ENCODE results near the gene BCL7C. TPM values are rescaled to one million over a fixed set of nuclear protein-coding genes. Genes with fewer than 3 reads are reported as not detected.
"Not testable (repeated sequence)": the region's sequence is repeated elsewhere in the genome, so short reads cannot be mapped to it uniquely, and the experiment has no call there.

Gene BCL7C
- 10 to 100 TPM; 21.8 to 23.6 TPM for total RNA-seq

GRCh38 chr16:30893744-30894539 lies at the start of gene BCL7C:
TSS of gene BCL7C (minus strand) at chr16:30894077. CDS start at chr16:30893944, 133 bp downstream.
- Mint-ChIP-seq H3K36me3 (ENCODE audit: low read depth) (peaks cover 8% of the 10 kb centered on the region), H3K4me1 (ENCODE audit: low read depth) (peaks cover 36% of the 10 kb centered on the region), H3K9me3 (no peaks in the 10 kb centered on the region), H3K27me3 (no peaks in the 10 kb centered on the region), H3K4me3 (peak within 1 kb of the TSS; percentile 86), H3K27ac (peak within 1 kb of the TSS; percentile 88)
- intact Hi-C loops (cut with micrococcal nuclease), result loop anchor here (10.0 kb wide), 1 partner anchor 239 kb away; the partner anchor contains the start of genes FBRS and PRR14
- ChIA-PET CTCF (interaction anchor here (1.7 to 2.5 kb wide), 2 partner anchors 8 to 49 kb away, joined by 7 to 17 read pairs; no protein-coding TSS in a partner anchor), POLR2A (interaction anchor here (0.7 to 8.1 kb wide), 6 partner anchors 8 to 123 kb away, joined by 3 to 64 read pairs (median 5); no protein-coding TSS in a partner anchor)
- DNase-seq, result peak; percentile 90
- no peak for TF ChIP-seq CTCF (IDR thresholded peaks at IDR 0.05)
- ATAC-seq, result peak; percentile 78

GRCh38 chr16:30942426-30942806 lies 48.5 kb upstream of the BCL7C start:
- no peak for TF ChIP-seq CTCF (IDR thresholded peaks at IDR 0.05)
- intact Hi-C loops (cut with micrococcal nuclease), result no loop called here
- DNase-seq, result no peak
- Mint-ChIP-seq H3K9me3 (no peaks in the 10 kb centered on the region), H3K4me1 (ENCODE audit: low read depth) (peaks cover 21% of the 10 kb centered on the region), H3K27ac (peak overlapping the region; percentile 18), H3K36me3 (ENCODE audit: low read depth) (peaks cover 18% of the 10 kb centered on the region), H3K27me3 (no peaks in the 10 kb centered on the region), H3K4me3 (peak overlapping the region; percentile 2)
- ATAC-seq, result peak; percentile 11
- POLR2A ChIA-PET, result interaction anchor here (0.6 to 1.4 kb wide), 6 partner anchors 8 to 180 kb away, joined by 3 to 4 read pairs (median 3); partner anchors contain the start of gene RNF40
- CTCF ChIA-PET, result interaction anchor here (0.7 to 5.9 kb wide), 31 partner anchors 8 to 259 kb away, joined by 3 to 63 read pairs (median 5); partner anchors contain the start of genes FBXL19, HSD3B7, ORAI3 and PHKG2

- Mint-ChIP-seq H3K9me3 (no peaks in the 10 kb centered on the region), H3K4me1 (ENCODE audit: low read depth) (peaks cover 22% of the 10 kb centered on the region), H3K36me3 (ENCODE audit: low read depth) (peaks cover 18% of the 10 kb centered on the region), H3K27ac (no peak overlapping the region), H3K27me3 (no peaks in the 10 kb centered on the region), H3K4me3 (peak overlapping the region; percentile 33)
- TF ChIP-seq CTCF (IDR thresholded peaks at IDR 0.05), result peak; percentile 91
- ChIA-PET CTCF (interaction anchor here (0.7 to 5.9 kb wide), 34 partner anchors 8 to 258 kb away, joined by 3 to 63 read pairs (median 4); partner anchors contain the start of genes FBXL19, HSD3B7, ORAI3 and PHKG2), POLR2A (interaction anchor here (0.6 to 1.4 kb wide), 6 partner anchors 9 to 179 kb away, joined by 3 to 4 read pairs (median 3); partner anchors contain the start of gene RNF40)
- ATAC-seq, result peak; percentile 98
- peak; percentile 80 for DNase-seq
- intact Hi-C loops (cut with micrococcal nuclease), result no loop called here
These were observed 47.9 kb upstream of the BCL7C start for GRCh38 chr16:30941600-30942425.

- H3K4me1 Mint-ChIP-seq (ENCODE audit: low read depth), result peaks cover 30% of the 10 kb centered on the region
- H3K9me3 Mint-ChIP-seq; intact Hi-C loops (cut with micrococcal nuclease); H3K27me3 Mint-ChIP-seq; ATAC-seq; DNase-seq; H3K27ac Mint-ChIP-seq; H3K4me3 Mint-ChIP-seq: not testable (repeated sequence)
- H3K36me3 Mint-ChIP-seq (ENCODE audit: low read depth), result peaks cover 13% of the 10 kb centered on the region
- ChIA-PET POLR2A (interaction anchor here (0.6 to 0.7 kb wide), 2 partner anchors 14 to 30 kb away, joined by 3 read pairs; no protein-coding TSS in a partner anchor), CTCF (interaction anchor here (0.7 to 5.9 kb wide), 3 partner anchors 14 to 38 kb away, joined by 3 to 50 read pairs (median 4); no protein-coding TSS in a partner anchor)
These were observed 45.7 kb upstream of the BCL7C start for GRCh38 chr16:30939571-30939970.

GRCh38 chr16:30937692-30938091 lies 43.8 kb upstream of the BCL7C start:
- CTCF ChIA-PET, result interaction anchor here (1.5 to 1.6 kb wide), 2 partner anchors 36 to 93 kb away, joined by 4 to 9 read pairs; no protein-coding TSS in a partner anchor
- TF ChIP-seq CTCF (IDR thresholded peaks at IDR 0.05), result no peak
- Mint-ChIP-seq H3K9me3 (no peaks in the 10 kb centered on the region), H3K27me3 (no peaks in the 10 kb centered on the region), H3K27ac (no peak overlapping the region), H3K4me1 (ENCODE audit: low read depth) (peaks cover 29% of the 10 kb centered on the region), H3K4me3 (no peak overlapping the region), H3K36me3 (ENCODE audit: low read depth) (peaks cover 4% of the 10 kb centered on the region)
- intact Hi-C loops (cut with micrococcal nuclease), result no loop called here
- ATAC-seq (no peak), DNase-seq (no peak)
- POLR2A ChIA-PET, result interaction anchor here (0.7 kb wide), 1 partner anchor 38 kb away, joined by 4 read pairs; no protein-coding TSS in a partner anchor

All from activated CD8-positive, alpha-beta T cell treated with anti-CD3 and anti-CD28 coated beads for 36 hours (primary cell).